K562 (cell line): ENCODE measurements around the gene PPP4R1. TPM values are rescaled to one million over a fixed set of nuclear protein-coding genes. Genes with fewer than 3 reads are reported as not detected.
A peak's percentile ranks its signal among the peaks of the same experiment; 100 is the strongest.

Experiments
- ATAC-seq: fragments of 200-7000 bp; cut with Tn5 transposase; 3 replicates; pipeline ENCODE4 v1.9.1; 2020; ENCODE audit warnings: moderate library complexity
- BruUV-seq: library from RNA; stranded (reverse); fragments of 400-500 nt; replicated peaks from 2 replicates; lab custom pipeline; 2021; lab: Mats Ljungman, UMichigan
- CTCF ChIA-PET: fragments of 300-600 bp; formaldehyde crosslinking; extraction: SDS; loops from one replicate; lab custom pipeline; 2021; ENCODE audit warnings: low intra/inter-chr PET ratio; lab: Yijun Ruan, JAX
- POLR2A ChIA-PET: fragments of 300-600, 350-650 bp; sonication (Branson Sonifier 250); formaldehyde crosslinking; extraction: SDS; loops from one replicate; lab custom pipeline; 2021; ENCODE audit warnings: antibody characterized with exemption, inconsistent platforms; lab: Yijun Ruan, JAX
- DNase-seq, 4 experiments: peaks; one replicate each; pipeline versions ENCODE4 v3.0.0 to v3.0.0-alpha.2; 2011 to 2018; ENCODE audit warnings: low spot score in 3 of 4, mixed read lengths in 3 of 4; ENCODE audit errors: extremely low read depth in 1 of 4
- FAIRE-seq: peaks from 2 replicates; lab custom pipeline; 2011; peaks lifted over from hg19 to GRCh38; lab: Jason Lieb, UNC
- H2AFZ ChIP-seq: 2 replicates; pipeline ENCODE4 v1.6.0; 2011; ENCODE audit warnings: low read depth, low read length, control low read depth, inconsistent platforms
- H3K27ac ChIP-seq: fragments of 200-600 bp; 3 replicates; pipeline ENCODE4 v1.8.0; 2011; ENCODE audit warnings: low read depth, mild to moderate bottlenecking, control low read depth, inconsistent platforms, low read length, moderate library complexity, mixed read lengths; ENCODE audit errors: extremely low read depth
- H3K27me3 ChIP-seq, 2 experiments: fragments of 300-600 bp in 1 of 2; 2 replicates in 1 of 2; 3 replicates in 1 of 2; pipeline versions ENCODE4 v1.6.0 to v1.8.0; 2011; ENCODE audit warnings: inconsistent platforms in 2 of 2, low read length in 2 of 2, mild to moderate bottlenecking in 1 of 2, mixed read lengths in 1 of 2, moderate library complexity in 1 of 2; ENCODE audit not compliant: control insufficient read depth in 2 of 2, insufficient read depth in 2 of 2
- H3K36me3 ChIP-seq: fragments of 300-600 bp; 3 replicates; pipeline ENCODE4 v1.8.0; 2011; ENCODE audit warnings: mild to moderate bottlenecking, low read length, inconsistent platforms; ENCODE audit not compliant: control insufficient read depth, insufficient read depth
- H3K4me1 ChIP-seq, 2 experiments: fragments of 200-600 bp in 1 of 2; replicated peaks in 1 of 2; 2 replicates in 1 of 2; 3 replicates in 1 of 2; pipeline versions ENCODE4 v1.5.1 to v1.8.0; 2011; ENCODE audit warnings: inconsistent platforms in 2 of 2, low read length in 2 of 2, mild to moderate bottlenecking in 1 of 2, mixed read lengths in 1 of 2, moderate library complexity in 1 of 2; ENCODE audit not compliant: control insufficient read depth in 2 of 2, insufficient read depth in 2 of 2
- H3K4me2 ChIP-seq: 2 replicates; pipeline ENCODE4 v1.6.1; 2011; ENCODE audit warnings: low read length, control low read depth, inconsistent platforms, mixed read lengths; ENCODE audit not compliant: insufficient read depth
- H3K4me3 ChIP-seq: fragments of 200-600 bp; sonication (generic), shearing (Covaris generic); 2 replicates; pipeline ENCODE4 v1.5.1; 2016; ENCODE audit warnings: control low read depth, inconsistent platforms
- H3K79me2 ChIP-seq: fragments of 200-600 bp; 3 replicates; pipeline ENCODE4 v1.8.0; 2011; ENCODE audit warnings: low read length, inconsistent platforms; ENCODE audit not compliant: control insufficient read depth, insufficient read depth
- H3K9ac ChIP-seq, 2 experiments: 2 replicates each; pipeline versions ENCODE4 v1.6.0 to v1.6.1; 2011; ENCODE audit warnings: low read depth in 2 of 2, low read length in 2 of 2, control low read depth in 1 of 2, inconsistent platforms in 1 of 2, mild to moderate bottlenecking in 1 of 2, mixed read lengths in 1 of 2; ENCODE audit not compliant: insufficient read depth in 1 of 2
- H3K9me1 ChIP-seq: one replicate; pipeline ENCODE4 v1.6.0; 2011; ENCODE audit warnings: inconsistent platforms, mild to moderate bottlenecking, low read length, moderate library complexity; ENCODE audit not compliant: control insufficient read depth, insufficient read depth
- H3K9me3 ChIP-seq: replicated peaks from 2 replicates; pipeline ENCODE4 v1.5.1; 2011; ENCODE audit warnings: low read depth, low read length, inconsistent platforms; ENCODE audit not compliant: control insufficient read depth, insufficient read depth
- H4K20me1 ChIP-seq: replicated peaks from 2 replicates; pipeline ENCODE4 v1.6.1; 2011; ENCODE audit warnings: low read length, inconsistent platforms, mixed read lengths; ENCODE audit not compliant: control insufficient read depth, insufficient read depth
- NFIC ChIP-seq: fragments of 450-650 bp; IDR thresholded peaks from 2 replicates; pipeline ENCODE4 v1.6.1; 2017; ENCODE audit warnings: mild to moderate bottlenecking, inconsistent platforms
- NFIX ChIP-seq: fragments of 250-450 bp; sonication (Bioruptor Pico); IDR thresholded peaks from 2 replicates; pipeline ENCODE4 v1.4.0; 2020; ENCODE audit warnings: low read depth, mild to moderate bottlenecking, moderate library complexity
- POLR2B ChIP-seq: fragments of 450-650 bp; IDR thresholded peaks from 2 replicates; pipeline ENCODE4 v1.6.1; 2018; ENCODE audit warnings: low read depth; ENCODE audit not compliant: partially characterized antibody
- RFX1 ChIP-seq: fragments of 450-650 bp; IDR thresholded peaks from 2 replicates; pipeline ENCODE4 v1.6.1; 2016; ENCODE audit warnings: mild to moderate bottlenecking, moderate library complexity
- SNRNP70 ChIP-seq: fragments of 200-400 bp; formaldehyde crosslinking; optimal IDR thresholded peaks from 2 replicates; pipeline ENCODE3; 2017; ENCODE audit warnings: low read depth, low read length
- WGBS: fragments of 100-300 bp; shearing (Covaris generic); methylation state at CpG from one replicate; pipeline ENCODE4 v1.1.6; 2016; ENCODE audit warnings: low coverage, mixed read lengths; ENCODE audit not compliant: insufficient coverage; ENCODE audit errors: missing lambda C conversion rate; 5-methylcytosine and 5-hydroxymethylcytosine counted together
- in situ Hi-C: fragments of 300-500 bp; cut with MboI; formaldehyde crosslinking; loops from 4 replicates; pipeline ENCODE4 v1.15.0; 2018; ENCODE audit warnings: inconsistent platforms, mixed read lengths
- intact Hi-C: fragments of 100-400 bp; cut with micrococcal nuclease; formaldehyde crosslinking; loops from 2 replicates; pipeline ENCODE4 v1.14.2; 2022
- polyA plus RNA-seq, 8 experiments: library from polyadenylated mRNA; depleted of rRNA in 4 of 8; stranded (reverse) in 5 of 8; unstranded in 3 of 8; fragments of >200 nt; fragmentation: Nextera tagmentation in 2 of 8; fragmentation: Illumina TruSeq in 1 of 8; extraction: Ambion mirVana in 2 of 8; extraction: Trizol in 1 of 8; gene quantifications; 2 replicates each; pipeline versions ENCODE4 v1.2.1 to v1.2.3, GENCODE V29; 2011 to 2014; ENCODE audit warnings: inconsistent platforms in 1 of 8, missing spikeins in 1 of 8
- total RNA-seq, 7 experiments: library from RNA; depleted of rRNA in 6 of 7; stranded (reverse); fragments of >200 nt in 6 of 7; fragmentation: Illumina TruSeq in 2 of 7; extraction: Trizol in 2 of 7; gene quantifications; 2 replicates each; pipeline versions ENCODE4 v1.2.1 to v1.2.3, GENCODE V29; 2011 to 2021; ENCODE audit warnings: low replicate concordance in 1 of 7

Gene PPP4R1
- total and polyA plus RNA-seq, 9 of the 15 experiments (the other 6 are each of a cell fraction or from before 2014, with no cell fraction given): 23.5 to 136 (median 84.5) TPM

- no peak for FAIRE-seq
- intact Hi-C loops: no loop called here
- CTCF ChIA-PET: no interaction called here
Observed at GRCh38 chr18:9655232-9655767, 40.9 kb upstream of the PPP4R1 start.

GRCh38 chr18:9653390-9653789 lies 39.0 kb upstream of the PPP4R1 start:
- Histone ChIP-seq H3K27me3 (no peaks in the 10 kb centered on the region), H3K9me3 (no peaks in the 10 kb centered on the region), H3K9ac (no peak overlapping the region), H3K9me1 (no peaks in the 10 kb centered on the region), H4K20me1 (no peaks in the 10 kb centered on the region), H2AFZ (no peak overlapping the region), H3K4me1 (no peaks in the 10 kb centered on the region), H3K4me3 (no peak overlapping the region), H3K27ac (no peak overlapping the region)
- WGBS: 36% methylated on average over 5 of the region's 5 CpGs
- ATAC-seq (no peak), DNase-seq (no peak), FAIRE-seq (no peak)
- intact Hi-C loops: no loop called here
- ChIA-PET POLR2A (interaction anchor here (0.6 to 1.1 kb wide), 2 partner anchors 38 to 305 kb away, joined by 3 read pairs; no protein-coding TSS in a partner anchor), CTCF (interaction anchor here (1.0 kb wide), 1 partner anchor 68 kb away, joined by 3 read pairs; no protein-coding TSS in a partner anchor)
- TF ChIP-seq POLR2B (no peak), NFIX (CRISPR knock-in tag) (peak; percentile 73), NFIC (peak; percentile 93)
- TF ChIP-seq, all 486 proteins: peak for 2
- no peaks in the 10 kb centered on the region for H3K36me3 ChIP-seq
- in situ Hi-C loops: no loop called here
- no TSS peak for BruUV-seq
- H3K79me2 ChIP-seq: no peaks in the 10 kb centered on the region
- H3K4me2 ChIP-seq: no peak overlapping the region

More at GRCh38 chr18:9655232-9655767, 40.9 kb upstream of the PPP4R1 start:
- Histone ChIP-seq H3K9ac (no peak overlapping the region), H3K9me1 (no peaks in the 10 kb centered on the region), H3K4me3 (no peak overlapping the region), H4K20me1 (no peaks in the 10 kb centered on the region), H3K9me3 (no peaks in the 10 kb centered on the region), H3K4me2 (no peak overlapping the region), H3K36me3 (no peaks in the 10 kb centered on the region), H3K4me1 (peaks cover 4% of the 10 kb centered on the region in 2 experiments; a peak in 2 of 5 replicates), H3K27me3 (no peaks in the 10 kb centered on the region), H3K79me2 (no peaks in the 10 kb centered on the region), H2AFZ (no peak overlapping the region), H3K27ac (no peak overlapping the region)
- in situ Hi-C loops: no loop called here
- ATAC-seq: no peak
- TF ChIP-seq SNRNP70 (no peak), RFX1 (peak; percentile 64)
- POLR2A ChIA-PET: interaction anchor here (0.7 kb wide), 1 partner anchor 286 kb away, joined by 3 read pairs; no protein-coding TSS in a partner anchor
- WGBS: 17% methylated on average over 1 of the region's 1 CpG
- DNase-seq: no peak
- BruUV-seq: no TSS peak
